GM18499 (cell line): Measurements from ENCODE around the gene COL4A5.
"Not testable (repeated sequence)": the region's sequence is repeated elsewhere in the genome, so short reads cannot be mapped to it uniquely, and the experiment has no call there.

Source experiments
- ATAC-seq: cut with Tn5 transposase; IDR thresholded peaks from one replicate; pipeline ENCODE4 v1.9.1; 2021; ENCODE audit warnings: moderate number of reproducible peaks; ENCODE audit not compliant: insufficient read depth, unreplicated experiment

Gene COL4A5

DNA sequence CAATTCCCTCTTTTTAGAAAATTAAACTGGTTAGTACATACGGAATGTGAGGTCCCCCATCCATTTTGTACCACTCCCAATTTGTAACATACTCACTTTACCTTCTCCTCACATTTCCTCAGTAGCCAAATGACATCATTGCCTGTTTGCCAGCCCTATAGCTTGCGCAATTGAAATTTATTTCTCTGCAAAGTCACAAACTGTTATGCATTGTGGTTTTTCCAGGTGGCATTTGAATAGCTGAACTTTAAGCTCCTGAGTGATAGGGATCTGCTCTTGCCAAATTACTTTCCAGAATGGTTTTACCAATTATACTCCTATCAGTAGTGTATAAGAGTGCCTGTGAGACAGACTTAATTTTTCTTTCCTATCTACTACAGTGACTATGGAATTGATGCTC is 7.7 kb downstream of the COL4A5 start:
- no peak for ATAC-seq

DNA sequence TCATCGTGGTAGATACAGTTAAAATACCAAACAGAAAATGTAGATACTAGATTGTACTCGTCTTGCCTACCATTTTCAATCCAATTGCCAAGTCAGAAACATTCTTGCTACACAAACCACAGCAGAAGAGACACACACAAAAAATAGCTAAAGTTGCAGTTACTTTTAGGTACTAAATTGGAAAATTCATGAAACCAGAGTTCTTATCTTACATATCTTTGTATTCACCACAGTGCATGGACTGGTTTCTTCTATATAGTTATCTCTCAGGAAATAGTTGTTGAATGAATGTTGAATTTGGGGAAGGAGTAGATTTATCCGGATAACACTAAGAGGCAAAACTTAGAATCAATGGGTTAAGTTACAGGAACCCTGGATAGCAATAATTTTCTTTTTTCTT is 14.2 kb downstream of the COL4A5 start:
- no peak for ATAC-seq

DNA sequence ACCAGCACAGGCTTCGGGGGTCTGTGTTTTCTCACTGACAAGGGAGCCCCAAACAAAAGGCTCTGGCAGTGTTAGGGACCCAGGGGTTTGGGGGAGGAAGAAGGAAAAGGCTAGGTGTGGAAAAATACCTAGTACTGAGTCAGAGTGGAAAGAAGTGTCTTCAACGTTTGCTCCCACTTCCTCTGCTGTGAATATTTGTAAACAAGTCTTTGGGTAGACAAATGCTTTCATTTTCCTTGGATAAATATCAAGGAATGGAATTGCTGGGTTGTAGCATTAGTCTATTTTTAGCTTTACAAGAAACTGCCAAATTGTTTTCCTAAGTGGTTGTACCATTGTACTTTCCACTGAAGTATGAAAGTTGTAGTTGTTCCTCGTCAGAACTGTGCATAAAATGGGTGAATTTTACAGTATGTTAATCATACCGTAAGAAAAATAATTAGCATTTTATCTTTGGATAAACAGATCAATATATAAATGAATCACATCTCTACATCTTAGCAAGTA is 17.4 kb downstream of the COL4A5 start:
- no peak for ATAC-seq

DNA sequence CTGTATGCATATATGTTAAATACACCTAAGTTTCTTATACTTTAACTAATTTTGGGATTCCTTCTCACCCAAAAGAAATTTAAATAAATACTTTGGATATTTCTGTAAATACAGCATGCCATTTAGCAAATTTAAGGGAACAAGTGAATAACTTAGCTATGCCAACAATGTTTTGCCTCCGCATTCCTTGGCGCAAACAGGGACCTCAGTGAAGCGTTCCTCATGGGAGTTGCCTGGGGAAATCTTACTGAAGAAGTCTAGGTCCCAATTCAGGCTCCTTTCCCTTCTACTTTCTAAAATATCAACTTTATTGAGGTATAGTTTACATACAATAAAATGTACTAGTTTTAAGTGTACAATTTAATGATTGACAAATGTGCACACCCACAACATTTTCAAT is 25.0 kb downstream of the COL4A5 start:
- no peak for ATAC-seq

DNA sequence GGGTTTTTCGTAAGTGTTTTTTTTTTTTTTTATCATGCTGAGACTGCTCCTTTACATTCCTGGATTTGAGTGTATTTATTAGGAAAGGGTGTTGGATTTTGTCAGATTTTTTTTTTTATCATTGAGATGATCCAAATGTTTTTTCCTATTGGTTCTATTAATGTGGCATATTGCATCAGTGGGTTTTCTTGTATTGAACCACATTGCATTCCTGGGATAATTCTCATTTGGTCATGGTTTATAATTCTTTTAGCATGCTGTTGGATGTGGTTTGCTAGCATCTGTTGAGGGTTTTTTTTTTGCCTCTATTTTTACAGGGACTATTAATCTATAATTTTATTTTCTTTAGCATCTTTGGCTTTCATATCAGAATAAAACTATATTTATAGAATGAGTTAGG is 28.8 kb downstream of the COL4A5 start:
- ATAC-seq, result no peak

DNA sequence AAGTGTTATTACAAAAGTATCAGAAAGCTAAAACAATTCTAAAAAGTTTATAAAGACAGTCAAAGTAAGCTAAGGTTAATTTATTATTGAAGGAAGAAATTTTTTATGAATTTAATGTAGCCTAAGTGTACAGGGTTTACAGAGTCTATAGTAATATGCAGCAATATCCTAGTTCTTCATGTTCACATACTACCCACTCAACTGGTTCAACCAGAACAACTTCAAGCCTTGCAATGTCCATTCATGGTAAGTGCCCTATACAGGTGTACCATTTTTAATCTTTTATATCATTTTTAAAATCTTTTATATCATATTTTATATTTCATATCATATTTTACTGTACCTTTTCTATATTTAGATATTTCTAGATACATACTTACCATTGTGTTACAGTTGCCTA is 34.3 kb downstream of the COL4A5 start:
- no peak for ATAC-seq

DNA sequence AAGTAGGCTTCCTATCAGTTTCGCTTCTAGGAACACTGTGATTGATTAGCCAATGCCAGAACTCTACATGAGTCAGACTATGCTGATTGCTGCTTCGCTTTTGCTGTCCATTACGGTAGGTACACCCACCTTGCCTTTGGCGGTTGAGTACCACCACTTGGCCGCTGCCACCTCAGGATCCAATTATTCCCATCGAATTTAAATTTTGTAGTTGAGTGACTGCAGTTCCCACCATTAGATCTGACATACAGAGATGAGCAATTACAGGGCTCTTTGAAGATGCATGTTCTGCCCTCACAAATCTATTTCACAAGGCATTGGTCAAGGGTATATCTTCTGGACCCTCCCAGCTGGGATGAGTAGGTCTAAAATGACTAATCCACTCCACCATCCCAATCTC is 41.9 kb downstream of the COL4A5 start:
- ATAC-seq, result not testable (repeated sequence)

DNA sequence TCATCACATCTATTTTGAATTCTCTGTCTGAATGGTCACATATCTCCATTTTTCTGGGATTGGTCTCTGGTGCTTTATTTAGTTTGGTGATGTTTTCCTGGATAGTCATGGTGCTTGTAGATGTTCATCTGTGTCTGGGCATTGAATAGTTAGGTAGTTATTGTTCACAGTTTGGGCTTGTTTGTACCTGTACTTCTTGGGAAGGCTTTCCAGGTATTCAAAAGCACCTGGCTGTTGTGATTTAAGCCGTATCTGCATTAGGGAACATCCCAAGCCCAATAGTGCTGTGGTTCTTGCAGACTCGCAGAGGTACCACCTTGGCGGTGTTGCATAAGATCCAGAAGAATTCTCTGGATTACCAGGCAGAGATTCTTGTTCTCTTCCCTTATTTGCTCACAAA is 44.6 kb downstream of the COL4A5 start:
- ATAC-seq, result no peak

DNA sequence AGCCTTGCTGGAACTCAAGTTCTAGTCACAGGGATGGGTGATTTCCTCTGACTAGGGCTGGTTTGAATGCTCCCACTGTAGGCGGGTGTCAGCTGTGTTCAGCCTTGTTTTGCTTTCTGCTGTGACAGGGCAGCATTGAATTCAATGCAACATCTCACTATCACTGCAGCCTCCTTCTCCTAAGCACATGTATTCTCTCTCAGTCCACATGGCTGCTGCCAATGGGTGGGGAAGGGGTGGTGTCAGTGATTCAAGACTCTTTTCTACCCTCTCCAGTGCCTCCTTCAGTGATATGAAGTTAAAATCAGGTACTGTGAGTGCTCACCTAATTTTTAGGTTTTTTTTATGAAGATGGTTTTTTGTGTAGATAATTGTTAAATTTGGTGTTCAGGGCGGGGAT is 46.3 kb downstream of the COL4A5 start:
- no peak for ATAC-seq

DNA sequence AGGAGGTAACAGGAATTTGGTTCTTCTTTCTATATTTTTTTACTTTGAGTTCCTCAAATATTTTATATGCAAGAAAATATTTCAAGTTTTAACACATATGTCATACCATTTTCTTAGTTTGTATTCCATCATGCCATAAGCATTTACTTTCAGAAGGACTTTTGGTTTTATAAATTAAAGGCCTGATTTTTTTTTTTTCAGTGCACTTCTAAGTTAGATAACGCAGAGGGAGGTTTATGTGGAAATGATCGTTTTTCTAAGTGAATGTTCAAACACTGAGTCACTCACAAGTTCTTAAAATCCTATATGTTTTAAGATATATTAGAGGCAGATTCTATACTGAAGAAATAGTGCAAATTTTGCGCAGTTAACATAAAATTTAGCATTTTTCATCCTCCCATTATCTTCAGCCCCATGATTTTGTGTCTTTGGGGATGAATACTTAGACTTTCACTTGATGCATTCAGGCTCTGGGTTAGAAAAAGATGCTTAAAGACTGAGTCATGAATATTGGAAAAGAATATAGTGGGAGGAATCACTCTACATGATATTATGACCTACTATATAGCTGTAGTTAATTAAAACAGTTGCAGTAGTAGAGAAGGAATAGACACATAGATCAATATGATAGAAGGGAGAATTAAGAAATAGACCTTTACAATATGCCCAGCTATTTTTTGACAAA is 54.9 kb downstream of the COL4A5 start:
- no peak for ATAC-seq

DNA sequence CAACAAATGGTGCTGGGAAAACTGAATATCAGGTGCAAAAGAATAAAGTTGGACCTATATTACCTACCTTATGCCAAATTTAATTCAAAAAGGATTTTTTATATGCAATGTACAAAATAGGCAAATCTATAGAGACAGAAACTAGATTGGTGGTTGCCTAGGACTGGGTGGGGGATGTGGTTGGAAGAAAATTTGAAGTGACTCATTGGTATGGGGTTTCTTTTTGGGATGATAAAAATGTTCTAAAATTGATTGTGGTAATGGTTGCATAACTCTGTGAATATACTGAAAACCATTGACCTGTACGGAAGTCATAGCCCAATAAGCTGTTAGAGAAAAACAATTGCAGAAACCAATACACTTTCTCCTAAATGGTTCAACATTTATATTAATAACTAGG is 72.1 kb downstream of the COL4A5 start:
- ATAC-seq, result no peak

DNA sequence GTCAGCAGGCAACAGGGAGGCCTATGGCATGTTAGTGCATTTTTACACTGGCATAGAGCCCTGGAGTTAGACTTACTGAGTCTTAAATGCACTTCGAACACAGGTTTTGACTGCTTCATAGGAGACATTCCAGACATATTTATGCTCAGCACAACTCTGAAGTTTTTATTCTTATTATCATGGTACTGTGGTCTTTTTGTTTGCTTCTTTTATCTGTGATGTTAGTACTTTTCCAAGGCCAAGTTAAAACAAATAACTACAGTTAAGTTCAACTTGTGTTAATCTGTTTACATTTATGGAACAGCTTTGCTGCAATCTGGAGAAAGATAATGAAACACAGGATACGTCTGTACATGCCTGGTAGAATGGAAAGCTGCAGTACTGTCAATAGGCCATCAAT is 76.5 kb downstream of the COL4A5 start:
- ATAC-seq, result no peak

DNA sequence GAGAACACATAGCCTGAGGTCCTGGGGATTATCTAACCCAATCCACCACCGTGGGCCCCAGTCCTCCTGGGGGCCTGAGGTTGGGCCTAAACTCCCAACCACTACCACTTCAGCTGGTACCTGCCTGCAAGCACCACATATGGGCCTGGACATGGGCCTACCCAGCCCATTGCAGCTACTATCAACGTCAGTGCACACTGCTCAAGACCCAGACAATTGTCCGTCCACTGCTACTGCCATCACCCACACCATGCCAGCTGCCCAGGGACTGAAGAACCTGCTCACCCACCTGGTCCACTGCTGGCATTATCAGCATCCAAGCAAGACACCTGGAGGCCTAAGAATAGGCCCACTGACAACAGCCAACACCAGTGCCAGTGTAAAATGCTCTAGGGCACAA is 88.1 kb downstream of the COL4A5 start:
- no peak for ATAC-seq

DNA sequence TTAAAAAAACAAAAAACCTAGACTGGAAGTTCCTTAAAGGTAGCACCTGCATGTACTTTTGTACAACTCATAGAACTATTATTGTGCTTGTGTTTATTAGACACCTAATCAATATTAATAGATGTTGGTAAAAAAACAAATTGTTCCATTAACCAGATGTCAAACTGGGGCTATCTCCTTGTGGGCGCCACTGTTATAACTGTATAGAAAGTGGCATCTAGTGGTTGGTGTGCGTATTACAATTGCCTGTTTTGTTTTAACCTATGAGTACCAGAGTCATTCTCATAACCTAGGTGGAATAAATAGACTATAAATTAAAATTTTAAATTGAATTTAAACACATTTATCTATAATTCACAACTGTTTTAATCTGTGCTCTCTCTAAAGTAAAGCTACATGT is 97.4 kb downstream of the COL4A5 start:
- peak; percentile 92 for ATAC-seq

DNA sequence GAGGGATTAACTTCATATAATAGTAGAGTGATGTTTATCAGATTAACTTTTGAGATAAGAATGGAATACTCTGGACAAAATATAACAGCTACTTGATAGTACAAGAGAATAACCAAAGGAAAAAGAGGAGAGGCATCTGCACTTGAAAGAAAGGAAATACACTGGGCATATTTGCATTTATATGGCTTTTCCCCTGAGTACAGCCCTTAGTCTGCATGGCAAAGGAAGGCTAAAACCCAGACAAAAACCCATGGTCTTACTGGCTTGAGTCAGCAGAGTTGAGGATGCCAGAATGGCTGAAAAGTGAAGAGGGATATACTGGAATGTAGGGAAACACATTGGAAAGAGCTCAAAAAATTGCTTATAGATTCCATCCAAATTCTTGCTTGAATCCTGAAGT is 101.6 kb downstream of the COL4A5 start:
- ATAC-seq, result no peak

DNA sequence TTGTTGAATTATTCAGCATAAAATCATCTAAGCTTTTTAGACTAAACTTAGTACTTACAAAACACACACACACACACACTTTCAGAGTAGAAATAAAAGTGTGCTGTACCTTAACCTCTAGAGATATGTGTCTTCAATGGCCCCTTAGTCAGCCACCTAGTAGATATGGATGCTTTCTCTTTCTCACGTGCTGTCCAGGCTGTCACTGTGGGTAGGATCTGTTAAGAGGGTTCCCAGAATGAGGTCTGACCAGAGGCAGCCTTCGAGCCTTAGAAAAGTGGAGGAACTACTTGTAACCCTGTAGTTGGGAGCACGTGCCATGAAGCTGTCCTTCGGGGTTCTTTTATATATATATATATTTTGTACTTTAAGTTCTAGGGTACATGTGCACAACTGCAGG is 117.9 kb downstream of the COL4A5 start:
- ATAC-seq, result no peak

DNA sequence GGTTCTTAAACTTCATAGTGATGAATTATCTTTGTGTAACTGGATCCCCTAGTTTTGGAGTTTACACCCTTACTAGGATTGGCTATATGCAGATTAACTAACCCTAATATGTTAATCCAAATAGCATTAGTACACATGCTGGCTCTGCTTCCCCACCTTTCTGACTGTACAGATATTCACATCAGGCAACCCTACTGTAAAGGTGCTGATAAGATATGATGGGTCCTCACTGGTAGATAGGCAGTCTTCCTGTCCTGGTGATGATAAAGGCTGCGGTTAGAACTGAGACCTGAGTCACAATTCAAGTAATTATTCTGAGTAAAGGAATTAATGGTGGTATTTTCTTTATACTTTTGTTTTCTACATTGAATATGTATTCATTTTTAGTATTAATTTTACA is 118.6 kb downstream of the COL4A5 start:
- ATAC-seq, result no peak

DNA sequence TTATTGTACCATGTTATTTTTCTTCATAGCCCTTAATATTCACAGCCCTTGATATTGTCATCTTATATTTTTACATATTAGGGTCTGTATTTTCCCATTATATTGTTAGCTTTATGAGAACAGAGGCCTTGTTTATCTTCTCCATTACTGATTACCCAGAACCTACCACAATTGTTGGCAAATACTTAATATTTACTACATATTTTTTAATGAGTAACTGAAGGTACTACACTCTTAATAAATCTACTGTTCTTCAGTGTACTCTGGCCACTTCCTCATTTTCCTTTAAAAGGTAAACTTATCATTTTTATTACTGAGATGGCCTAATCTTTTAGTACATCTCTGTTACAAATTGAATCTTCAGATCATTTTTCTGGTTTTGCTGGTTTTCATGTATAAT is 133.5 kb downstream of the COL4A5 start:
- no peak for ATAC-seq

DNA sequence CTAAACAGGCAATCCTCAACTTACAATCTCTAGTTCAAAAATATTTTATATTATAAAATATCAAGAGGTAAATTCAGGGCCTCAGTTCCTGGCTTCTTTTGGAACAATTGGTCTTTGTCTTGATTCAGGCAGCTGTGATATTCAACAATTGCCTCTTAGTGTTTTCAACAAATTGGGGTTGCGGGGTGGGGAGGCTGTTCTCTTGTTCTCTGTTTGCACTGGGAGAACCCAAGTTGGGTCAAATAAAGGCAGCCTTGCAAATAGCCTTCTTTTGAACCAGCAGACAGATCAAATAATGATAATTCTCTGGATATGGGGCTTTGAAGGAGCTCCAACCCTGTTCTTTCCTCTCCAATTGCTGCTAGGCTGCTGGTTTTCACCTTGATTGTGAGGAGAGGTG is 142.5 kb downstream of the COL4A5 start:
- no peak for ATAC-seq

DNA sequence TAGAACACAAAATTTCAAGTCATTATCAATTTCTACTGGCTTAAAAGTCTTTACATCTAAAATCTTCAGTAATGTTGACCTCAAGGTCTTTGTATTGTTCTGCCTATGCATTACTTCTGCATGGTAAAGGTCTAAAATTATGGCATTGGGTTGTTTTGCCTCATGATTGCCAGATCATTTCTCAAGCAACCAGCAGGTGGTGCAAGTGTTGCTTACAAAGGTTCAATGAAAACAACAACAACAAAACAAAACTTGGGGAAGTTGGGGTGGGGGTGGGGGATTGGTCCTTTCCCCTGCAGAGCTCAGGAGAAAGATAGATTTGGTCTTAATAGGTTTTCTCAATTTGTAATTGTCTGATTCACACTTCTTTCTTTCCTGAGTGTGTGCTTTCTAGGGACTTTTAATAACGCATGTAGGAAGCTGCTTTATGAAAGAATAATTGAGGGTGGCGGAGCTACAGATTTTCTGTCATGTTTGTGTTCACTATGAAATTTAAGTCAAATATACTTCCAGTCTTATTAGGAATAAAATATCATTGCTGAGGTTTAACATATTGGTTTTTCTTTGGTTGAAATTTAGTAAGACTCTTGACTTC is 145.1 kb downstream of the COL4A5 start:
- no peak for ATAC-seq

DNA sequence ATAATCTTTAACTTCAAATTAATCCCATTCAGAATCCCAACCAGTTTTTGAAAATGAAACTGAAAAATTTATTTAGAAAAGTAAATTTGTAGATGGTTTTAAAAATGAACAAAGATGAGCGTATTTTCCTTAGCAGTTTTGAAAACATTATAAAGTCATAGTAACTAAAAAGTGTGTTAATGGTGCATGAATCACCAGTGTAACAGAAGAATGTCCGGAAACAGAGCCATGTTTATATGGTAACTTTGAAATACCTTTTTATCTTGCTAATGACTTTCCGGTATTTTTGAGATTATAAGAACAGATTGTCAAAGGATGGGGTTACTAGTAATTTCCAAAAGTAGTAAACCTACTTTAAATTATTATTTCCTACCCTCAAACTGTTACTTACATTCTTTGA is 150.9 kb downstream of the COL4A5 start:
- ATAC-seq, result no peak

DNA sequence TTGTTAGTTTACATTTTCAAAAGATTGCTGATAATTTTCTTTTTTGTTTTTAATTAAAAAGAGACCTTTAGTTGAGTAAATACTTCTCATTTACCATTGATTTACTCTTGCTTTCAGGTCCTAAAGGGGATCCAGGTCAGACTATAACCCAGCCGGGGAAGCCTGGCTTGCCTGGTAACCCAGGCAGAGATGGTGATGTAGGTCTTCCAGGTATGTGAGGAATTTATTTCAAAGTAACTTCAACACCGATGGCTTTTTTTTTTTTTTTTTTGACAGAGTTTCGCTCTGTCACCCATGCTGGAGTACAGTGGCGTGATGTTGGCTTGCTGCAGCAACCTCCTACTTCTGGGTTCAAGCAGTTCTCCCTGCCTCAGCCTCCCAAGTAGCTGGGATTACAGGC is 161.6 kb downstream of the COL4A5 start:
- no peak for ATAC-seq
